HG03103 (cell line): ENCODE measurements around the gene SUMO3.

ENCODE experiments used
- ATAC-seq: cut with Tn5 transposase; IDR thresholded peaks from one replicate; pipeline ENCODE4 v1.9.1; 2021; ENCODE audit warnings: low read depth; ENCODE audit not compliant: unreplicated experiment

SUMO3 gene

GRCh38 chr21:44831227-44831860 lies 13.5 kb upstream of the SUMO3 start:
- ATAC-seq, result no peak

DNA sequence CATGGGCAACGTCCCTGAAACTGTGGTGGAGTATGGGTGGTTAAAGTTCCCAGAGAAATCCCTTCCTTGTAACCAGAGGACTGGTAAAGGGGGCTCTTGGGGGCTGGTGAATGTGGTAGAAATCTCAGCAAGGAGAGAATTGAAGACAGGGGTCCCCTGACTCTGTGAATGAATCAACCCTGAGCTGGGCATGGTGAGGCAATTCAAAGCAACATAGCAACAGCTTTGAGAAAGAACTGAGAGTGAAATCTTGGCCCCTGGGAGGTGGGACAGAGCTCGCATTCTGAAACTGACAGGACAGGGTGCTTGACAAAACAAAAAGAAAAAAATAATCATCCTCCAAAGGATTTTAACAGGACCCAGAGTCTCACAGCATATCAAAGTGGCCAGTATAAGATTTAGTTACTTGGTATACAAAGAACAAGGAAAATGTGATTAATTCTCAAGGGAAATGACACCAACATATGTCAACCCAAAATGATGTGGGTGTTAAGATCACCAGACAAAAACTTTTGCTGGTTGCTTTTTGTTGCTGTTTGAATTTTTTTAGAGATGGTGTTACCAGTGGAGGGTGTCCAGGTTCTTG lies 11.7 kb upstream of the SUMO3 start:
- ATAC-seq, result no peak

DNA sequence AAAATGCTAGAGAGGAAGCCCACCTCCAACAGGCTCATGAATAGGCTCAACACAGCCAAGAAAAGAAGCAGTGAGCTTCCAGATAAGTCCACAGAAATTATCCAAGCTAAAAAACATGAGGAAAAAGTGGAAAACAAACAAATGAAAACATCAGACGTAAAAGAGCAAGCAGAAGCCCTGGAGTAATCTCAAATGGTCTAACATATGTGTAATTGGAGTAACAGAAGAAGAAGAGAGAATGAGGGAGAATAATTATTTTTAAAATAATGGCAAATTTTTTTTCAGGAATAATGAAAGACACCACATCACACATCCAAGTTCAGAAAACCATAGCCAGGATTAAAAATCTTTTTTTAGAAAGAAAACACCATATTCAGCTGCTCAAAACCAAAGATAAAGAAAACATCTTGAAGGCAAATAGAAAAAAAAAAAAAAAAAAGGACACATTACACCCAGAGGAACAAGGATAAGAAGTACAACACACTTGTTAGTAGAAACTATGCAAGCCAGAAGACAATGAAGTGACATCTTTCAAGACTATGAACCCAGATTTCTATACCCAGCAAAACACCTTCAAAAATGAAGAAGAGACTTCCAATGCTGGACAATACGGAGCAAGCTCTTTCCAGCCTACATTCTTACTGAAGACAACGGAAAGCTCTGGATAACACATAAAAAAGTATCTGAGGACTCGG lies 10.6 kb upstream of the SUMO3 start:
- no peak for ATAC-seq

DNA sequence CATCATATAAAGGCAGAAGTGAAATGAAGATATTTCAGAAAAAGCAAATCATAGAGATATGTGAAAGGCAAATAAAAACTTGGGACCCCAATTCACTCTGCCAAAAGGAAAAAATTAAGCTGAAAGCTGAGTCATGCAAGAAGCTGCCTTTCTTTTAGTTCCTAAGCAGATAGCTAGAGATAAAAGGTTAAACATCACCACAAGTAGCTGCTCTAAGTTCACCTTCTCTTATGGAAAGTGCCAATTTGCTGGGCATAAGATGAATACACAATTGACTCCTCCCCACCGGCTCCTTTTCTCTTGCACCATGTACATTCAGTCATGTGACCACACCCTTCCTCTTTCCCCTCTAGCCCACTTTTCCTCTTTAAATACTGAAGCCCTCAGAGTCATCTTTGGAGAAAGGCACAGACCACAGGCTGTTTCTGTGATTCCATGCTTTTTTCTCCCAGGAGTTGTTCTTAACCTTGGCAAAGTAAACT lies 5.4 kb upstream of the SUMO3 start:
- ATAC-seq, result no peak

DNA sequence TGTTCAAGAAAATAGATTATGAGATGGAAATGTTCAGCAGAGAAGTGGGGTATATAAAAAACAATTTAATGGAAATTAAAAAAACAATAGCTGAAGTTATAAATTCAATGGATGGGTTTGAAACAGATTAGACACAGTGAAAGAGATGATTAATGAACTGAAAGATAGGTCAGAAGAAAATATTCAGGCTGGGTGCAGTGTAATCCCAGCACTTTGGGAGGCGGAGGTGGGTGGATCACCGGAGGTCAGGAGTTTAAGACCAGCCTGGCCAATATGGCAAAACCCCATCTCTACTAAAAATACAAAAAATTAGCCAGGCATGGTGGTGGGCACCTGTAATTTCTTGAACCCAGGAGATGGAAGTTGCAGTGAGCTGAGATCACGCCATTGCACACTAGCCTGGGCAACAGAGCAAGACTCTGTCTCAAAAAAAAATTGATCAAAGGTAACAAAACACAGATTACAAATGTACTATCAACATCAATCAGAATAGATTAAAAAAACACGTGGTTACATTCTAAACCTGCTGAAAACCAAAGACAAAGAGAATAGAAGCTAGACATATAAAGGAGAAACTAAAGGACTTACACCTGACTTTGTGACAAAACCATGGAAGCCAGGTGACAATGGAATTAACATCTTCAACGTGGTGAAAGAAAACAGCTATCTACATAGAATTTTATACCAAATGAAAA lies 4.8 kb upstream of the SUMO3 start:
- ATAC-seq, result no peak

DNA sequence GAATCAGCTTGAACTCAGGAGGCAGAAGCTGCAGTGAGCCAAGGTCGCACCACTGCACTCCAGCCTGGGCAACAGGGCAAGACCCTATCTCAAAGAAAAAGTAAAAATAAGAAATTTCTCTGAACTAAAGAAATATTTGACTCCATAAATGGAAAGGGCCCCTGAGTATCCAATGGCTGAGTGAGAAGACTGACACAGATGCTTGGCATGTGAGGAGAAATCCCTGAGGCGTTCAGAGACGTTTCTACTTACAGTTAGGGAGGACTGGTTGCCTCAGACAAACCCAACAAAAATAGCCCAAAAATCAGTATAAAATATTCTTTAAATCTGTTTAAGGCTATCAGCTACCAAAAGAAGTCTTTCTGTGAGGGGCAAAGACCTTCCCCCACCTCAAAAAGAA lies 3.0 kb upstream of the SUMO3 start:
- no peak for ATAC-seq

- no peak for ATAC-seq
Observed at GRCh38 chr21:44819283-44820243, 1.7 kb upstream of the SUMO3 start.

DNA sequence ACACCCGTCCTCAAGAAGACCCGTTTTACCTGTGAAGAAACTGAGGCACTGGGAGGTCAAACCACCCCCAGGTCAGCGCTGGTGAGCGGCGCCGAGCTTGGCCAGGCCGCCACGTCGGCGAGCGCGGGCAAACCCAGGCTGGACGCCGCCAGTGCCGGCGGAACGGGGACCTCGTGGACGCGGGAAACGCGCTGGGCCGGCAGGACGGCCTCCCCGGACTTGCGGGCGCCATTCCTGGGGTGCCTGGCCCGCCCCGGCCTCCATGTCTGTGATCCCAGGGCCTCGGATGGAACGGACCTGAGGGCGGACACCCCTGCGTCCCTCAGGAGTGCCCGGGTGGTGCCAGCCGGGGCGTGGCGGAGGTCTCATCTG lies 764 bp upstream of the SUMO3 start:
- ATAC-seq, result no peak

DNA sequence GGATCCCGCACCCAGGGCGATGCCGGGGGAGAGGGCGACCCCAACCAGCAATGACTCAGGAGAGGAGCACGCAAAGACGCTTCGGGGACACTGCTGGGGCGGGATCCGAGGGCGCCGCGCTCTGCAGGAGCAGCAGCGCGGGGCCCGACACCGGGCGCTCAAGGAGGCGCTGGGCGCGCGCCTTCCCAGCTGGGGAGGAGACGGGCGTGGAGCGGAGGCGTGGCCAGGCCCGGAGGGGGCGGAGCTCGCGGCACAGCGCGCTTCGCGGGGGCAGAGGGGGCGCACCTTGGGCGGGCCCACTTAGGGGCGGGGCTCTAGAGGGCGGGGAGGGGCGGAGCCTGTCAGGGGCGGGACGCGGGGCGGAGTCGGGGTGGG lies 369 bp downstream of the SUMO3 start:
- peak; percentile 71 for ATAC-seq

DNA sequence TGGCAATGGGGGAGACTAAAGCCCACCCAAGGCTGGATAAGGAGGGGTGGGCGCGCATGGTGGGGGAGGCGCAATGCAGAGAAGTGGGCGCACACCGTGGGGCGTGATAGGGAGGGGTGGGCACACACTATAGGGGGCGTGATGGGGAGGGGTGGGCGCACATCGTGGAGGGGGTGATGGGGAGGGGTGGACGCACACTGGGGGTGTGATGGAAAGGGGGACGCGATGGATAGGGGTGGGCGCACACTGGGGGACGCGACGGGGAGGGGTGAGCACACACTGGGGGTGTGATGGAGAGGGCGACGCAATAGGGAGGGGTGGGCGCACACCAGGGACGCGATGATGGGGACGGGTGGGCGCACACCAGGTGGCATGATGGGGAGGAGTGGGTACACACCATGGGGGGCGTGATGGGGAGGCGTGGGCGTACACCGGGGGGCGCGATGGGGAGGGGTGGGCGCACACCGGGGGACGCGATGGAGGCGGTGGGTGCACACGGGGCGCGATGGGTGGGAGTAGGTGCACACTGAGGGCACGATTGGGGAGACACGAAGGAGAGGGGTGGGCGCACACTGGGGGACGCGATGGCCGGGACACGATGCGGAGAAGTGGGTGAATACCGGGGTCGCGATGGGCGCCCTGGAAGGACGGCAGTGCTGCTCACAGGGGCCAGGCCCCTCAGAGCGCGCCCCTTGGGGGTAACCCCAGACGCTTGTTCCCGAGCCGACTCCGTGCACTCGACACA lies 929 bp downstream of the SUMO3 start:
- ATAC-seq, result no peak

GRCh38 chr21:44815852-44816628 lies 1.8 kb downstream of the SUMO3 start:
- no peak for ATAC-seq

DNA sequence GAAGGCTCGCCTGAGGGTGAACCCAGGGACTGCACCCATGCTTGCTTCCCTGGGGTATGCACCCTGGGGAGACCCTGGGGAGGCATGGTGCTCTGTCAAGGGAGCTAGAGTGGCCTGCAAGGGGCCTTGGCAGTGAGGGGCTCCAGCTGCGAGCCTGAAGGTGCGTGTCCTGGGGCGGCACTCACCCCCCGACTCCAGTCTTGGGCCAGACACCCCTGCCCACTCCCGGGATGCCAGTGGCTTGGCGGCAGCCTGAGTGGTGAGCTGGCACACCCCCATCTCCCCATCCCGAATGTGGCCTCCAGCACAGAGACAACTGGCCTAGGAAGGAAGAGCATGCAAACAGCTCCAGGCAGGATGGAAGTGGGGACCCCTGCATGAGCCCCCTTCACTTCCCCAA lies 2.6 kb downstream of the SUMO3 start:
- no peak for ATAC-seq

- no peak for ATAC-seq
Observed at GRCh38 chr21:44814498-44815023, 3.3 kb downstream of the SUMO3 start.

DNA sequence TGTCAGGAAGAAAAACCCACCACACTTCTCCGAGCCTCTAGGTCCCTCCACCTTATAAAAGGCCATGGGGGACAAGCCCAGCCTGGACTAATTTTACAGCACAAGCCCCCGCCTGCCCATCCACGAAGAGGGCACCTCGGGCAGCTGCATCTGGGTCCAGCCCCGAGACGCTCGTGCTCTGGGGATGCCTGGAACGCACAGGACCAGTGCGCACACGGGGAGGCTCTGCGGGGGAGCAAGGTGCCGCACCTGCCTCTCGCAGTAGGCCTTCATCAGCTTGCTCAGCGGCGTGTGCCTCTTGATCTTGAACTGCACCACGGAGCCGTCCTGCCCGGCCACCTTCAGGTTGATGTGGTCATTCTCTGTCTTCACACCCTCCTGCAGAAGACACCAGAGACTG lies 4.1 kb downstream of the SUMO3 start:
- ATAC-seq, result no peak

GRCh38 chr21:44813149-44813548 lies 4.7 kb downstream of the SUMO3 start:
- no peak for ATAC-seq

- ATAC-seq, result no peak
Observed at GRCh38 chr21:44812640-44813039, 5.2 kb downstream of the SUMO3 start.

GRCh38 chr21:44810779-44811178 lies 7.1 kb downstream of the SUMO3 start:
- ATAC-seq, result no peak

GRCh38 chr21:44805859-44806258 lies 12.0 kb downstream of the SUMO3 start:
- ATAC-seq, result no peak

DNA sequence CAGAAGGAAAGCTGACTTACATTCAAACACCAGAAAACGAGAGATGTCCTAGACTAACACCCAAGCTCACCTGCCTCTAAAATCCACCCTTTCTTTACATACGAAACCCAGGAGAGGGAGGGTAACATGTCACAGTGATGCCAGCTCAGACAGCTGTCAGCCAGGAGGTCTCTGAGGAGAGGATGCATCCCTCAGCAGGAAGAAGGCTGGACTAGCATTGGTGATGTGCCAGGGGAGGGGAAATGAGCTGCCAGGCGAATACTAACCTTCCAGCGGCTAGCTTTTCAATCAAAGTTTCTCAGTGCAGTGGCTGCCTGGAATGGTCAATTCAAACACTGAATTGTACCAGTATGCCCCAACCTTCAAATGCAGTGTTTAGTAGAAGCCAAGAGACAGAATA lies 12.6 kb downstream of the SUMO3 start:
- ATAC-seq, result no peak
